ENCODE data around the gene XRRA1.

Gene XRRA1

GRCh38 chr11:74822170-74822569, 126.7 kb downstream of the XRRA1 start:
- no peaks in the 10 kb centered on the region for H3K27me3 ChIP-seq (ENCODE audit: insufficient read depth, low read depth, severe bottlenecking)
- H3K27ac ChIP-seq: no peak overlapping the region
- H3K36me3 ChIP-seq: peaks cover 48% of the 10 kb centered on the region
- peaks cover 17% of the 10 kb centered on the region for H3K9me3 ChIP-seq (ENCODE audit: severe bottlenecking)
- no peak for TF ChIP-seq CTCF (IDR thresholded peaks at IDR 0.05; ENCODE audit: low read depth, low read length)
- H3K4me3 ChIP-seq (ENCODE audit: low read depth, low read length): no peak overlapping the region
- DNase-seq: no peak

GRCh38 chr11:74820763-74821162, 128.1 kb downstream of the XRRA1 start:
- Histone ChIP-seq H3K4me3 (ENCODE audit: low read depth, low read length) (no peak overlapping the region), H3K27me3 (ENCODE audit: insufficient read depth, low read depth, severe bottlenecking) (no peaks in the 10 kb centered on the region), H3K9me3 (ENCODE audit: severe bottlenecking) (peaks cover 6% of the 10 kb centered on the region), H3K27ac (no peak overlapping the region), H3K36me3 (peaks cover 36% of the 10 kb centered on the region)
- DNase-seq: no peak
- no peak for TF ChIP-seq CTCF (IDR thresholded peaks at IDR 0.05; ENCODE audit: low read depth, low read length)

- Histone ChIP-seq H3K36me3 (peaks cover 24% of the 10 kb centered on the region), H3K27me3 (ENCODE audit: insufficient read depth, low read depth, severe bottlenecking) (no peaks in the 10 kb centered on the region), H3K27ac (no peak overlapping the region), H3K4me3 (ENCODE audit: low read depth, low read length) (no peak overlapping the region), H3K9me3 (ENCODE audit: severe bottlenecking) (peaks cover 4% of the 10 kb centered on the region)
- no peak for TF ChIP-seq CTCF (IDR thresholded peaks at IDR 0.05; ENCODE audit: low read depth, low read length)
- DNase-seq: no peak
Observed at GRCh38 chr11:74819400-74819799, 129.5 kb downstream of the XRRA1 start.

- TF ChIP-seq CTCF (IDR thresholded peaks at IDR 0.05; ENCODE audit: low read depth, low read length): no peak
- no peak for DNase-seq
- Histone ChIP-seq H3K4me3 (ENCODE audit: low read depth, low read length) (no peak overlapping the region), H3K27me3 (ENCODE audit: insufficient read depth, low read depth, severe bottlenecking) (no peaks in the 10 kb centered on the region), H3K36me3 (peaks cover 24% of the 10 kb centered on the region), H3K9me3 (ENCODE audit: severe bottlenecking) (no peaks in the 10 kb centered on the region), H3K27ac (no peak overlapping the region)
Observed at GRCh38 chr11:74818283-74818946, 130.5 kb downstream of the XRRA1 start.

GRCh38 chr11:74816664-74817063, 132.2 kb downstream of the XRRA1 start:
- no peaks in the 10 kb centered on the region for H3K9me3 ChIP-seq (ENCODE audit: severe bottlenecking)
- H3K27me3 ChIP-seq (ENCODE audit: insufficient read depth, low read depth, severe bottlenecking): no peaks in the 10 kb centered on the region
- no peak overlapping the region for H3K27ac ChIP-seq
- H3K4me3 ChIP-seq (ENCODE audit: low read depth, low read length): no peak overlapping the region
- DNase-seq: no peak
- H3K36me3 ChIP-seq: peaks cover 24% of the 10 kb centered on the region
- no peak for TF ChIP-seq CTCF (IDR thresholded peaks at IDR 0.05; ENCODE audit: low read depth, low read length)

- no peaks in the 10 kb centered on the region for H3K27me3 ChIP-seq (ENCODE audit: insufficient read depth, low read depth, severe bottlenecking)
- H3K9me3 ChIP-seq (ENCODE audit: severe bottlenecking): no peaks in the 10 kb centered on the region
- peaks cover 21% of the 10 kb centered on the region for H3K36me3 ChIP-seq
- TF ChIP-seq CTCF (IDR thresholded peaks at IDR 0.05; ENCODE audit: low read depth, low read length): no peak
- DNase-seq: no peak
- H3K4me3 ChIP-seq (ENCODE audit: low read depth, low read length): no peak overlapping the region
- no peak overlapping the region for H3K27ac ChIP-seq
Observed at GRCh38 chr11:74815966-74816365, 132.9 kb downstream of the XRRA1 start.
